GM21515 (cell line): ENCODE results near the gene VARS2.
"Not testable (repeated sequence)": the region's sequence is repeated elsewhere in the genome, so short reads cannot be mapped to it uniquely, and the experiment has no call there.

Experiments used
- ATAC-seq: cut with Tn5 transposase; IDR thresholded peaks from one replicate; pipeline ENCODE4 v1.9.1; 2021; ENCODE audit not compliant: unreplicated experiment

The VARS2 gene

DNA sequence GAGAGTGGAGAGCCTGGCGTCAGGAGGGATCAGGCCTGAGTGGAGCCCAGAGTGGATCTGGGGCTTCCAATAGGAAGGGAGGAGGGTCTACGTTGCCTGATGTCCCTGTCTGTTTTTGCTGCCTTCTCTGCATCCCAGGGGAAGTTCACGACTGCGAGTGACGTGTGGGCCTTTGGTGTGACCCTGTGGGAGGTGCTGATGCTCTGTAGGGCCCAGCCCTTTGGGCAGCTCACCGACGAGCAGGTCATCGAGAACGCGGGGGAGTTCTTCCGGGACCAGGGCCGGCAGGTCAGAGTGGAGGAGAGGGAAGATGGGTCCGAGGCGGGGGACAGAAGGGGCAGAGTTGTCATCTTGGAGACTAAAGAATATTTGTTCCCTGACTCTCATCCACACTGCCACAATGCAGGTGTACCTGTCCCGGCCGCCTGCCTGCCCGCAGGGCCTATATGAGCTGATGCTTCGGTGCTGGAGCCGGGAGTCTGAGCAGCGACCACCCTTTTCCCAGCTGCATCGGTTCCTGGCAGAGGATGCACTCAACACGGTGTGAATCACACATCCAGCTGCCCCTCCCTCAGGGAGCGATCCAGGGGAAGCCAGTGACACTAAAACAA, 15.2 kb upstream of the VARS2 start:
- ATAC-seq, result no peak

DNA sequence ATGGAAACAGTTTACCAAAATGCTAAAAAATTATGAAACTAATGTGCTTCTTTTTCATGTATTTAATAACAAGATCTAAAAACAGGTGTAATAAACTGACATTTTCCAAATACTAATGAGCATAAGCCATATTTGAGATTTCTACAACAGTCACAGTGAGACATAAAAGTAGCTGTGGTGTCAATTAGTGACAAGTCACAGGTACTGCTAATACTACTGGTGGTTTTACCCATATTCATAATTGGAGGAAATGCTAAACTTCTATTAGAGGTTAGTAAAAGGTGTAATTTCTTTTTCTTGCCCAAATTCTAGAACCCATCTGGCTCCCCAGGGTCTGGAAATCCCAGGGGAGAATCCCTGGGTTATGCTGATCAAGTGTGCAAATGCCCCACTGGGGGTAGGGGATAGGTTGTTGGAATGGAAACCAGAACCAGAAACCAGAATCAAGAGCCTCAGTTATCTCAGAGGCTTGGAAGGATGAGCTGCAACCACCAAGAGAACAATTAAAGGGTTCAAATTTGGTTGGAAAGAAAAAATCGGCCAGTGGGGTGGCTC, 13.1 kb upstream of the VARS2 start:
- ATAC-seq, result no peak

DNA sequence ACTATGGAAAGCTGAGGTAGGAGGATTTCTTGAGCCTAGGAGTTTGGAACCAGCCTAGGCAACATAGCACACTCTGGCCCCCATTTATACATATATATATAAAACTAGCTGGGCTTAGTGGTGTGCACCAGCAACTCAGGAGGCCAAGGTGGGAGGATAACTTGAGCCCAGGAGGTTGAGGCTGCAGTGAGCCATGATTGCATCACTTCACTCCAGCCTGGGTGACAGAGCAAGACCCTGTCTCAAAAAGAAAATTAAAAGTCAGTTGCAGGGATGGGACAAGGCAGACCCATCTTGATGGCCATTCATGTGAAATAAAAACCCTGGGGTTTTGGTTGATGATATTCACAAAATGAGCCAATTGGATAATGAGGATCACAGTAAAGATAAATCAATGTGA, 12.6 kb upstream of the VARS2 start:
- no peak for ATAC-seq

DNA sequence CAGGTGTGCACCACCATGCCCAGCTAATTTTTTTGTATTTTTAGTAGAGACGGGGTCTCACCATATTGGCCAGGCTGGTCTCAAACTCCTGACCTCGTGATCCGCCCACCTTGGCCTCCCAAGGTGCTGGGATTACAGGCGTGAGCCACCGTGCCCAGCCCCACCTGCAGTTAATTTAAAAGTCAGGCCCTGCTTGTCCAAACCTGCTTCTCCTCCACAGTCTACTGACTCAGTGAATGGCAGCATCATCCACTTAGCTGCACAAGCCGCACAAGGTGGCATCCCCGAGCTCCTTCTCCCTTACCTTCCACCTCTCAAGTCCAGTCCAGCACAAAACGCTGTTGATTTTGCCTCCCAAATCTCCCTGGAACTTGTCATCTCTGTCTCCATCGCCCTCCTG, 11.8 kb upstream of the VARS2 start:
- not testable (repeated sequence) for ATAC-seq

DNA sequence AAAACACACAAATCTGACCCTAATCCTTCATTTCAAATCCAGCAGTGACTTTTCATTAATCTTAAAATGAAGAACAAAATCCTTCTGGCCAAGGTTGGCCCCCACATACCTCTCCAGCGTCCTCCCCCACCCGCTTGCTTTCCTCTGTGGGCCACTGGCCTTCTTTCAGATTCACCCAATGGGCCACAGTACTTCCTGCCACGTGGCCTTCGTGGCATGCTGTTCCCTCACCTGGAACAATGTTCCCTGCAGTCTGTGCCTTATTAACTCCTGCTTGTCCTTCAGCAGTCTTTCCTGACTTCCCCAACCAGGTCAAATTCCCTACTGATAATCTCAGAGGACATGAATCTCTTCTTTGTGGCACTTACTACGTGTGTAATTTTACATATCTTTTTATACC, 11.3 kb upstream of the VARS2 start:
- no peak for ATAC-seq

DNA sequence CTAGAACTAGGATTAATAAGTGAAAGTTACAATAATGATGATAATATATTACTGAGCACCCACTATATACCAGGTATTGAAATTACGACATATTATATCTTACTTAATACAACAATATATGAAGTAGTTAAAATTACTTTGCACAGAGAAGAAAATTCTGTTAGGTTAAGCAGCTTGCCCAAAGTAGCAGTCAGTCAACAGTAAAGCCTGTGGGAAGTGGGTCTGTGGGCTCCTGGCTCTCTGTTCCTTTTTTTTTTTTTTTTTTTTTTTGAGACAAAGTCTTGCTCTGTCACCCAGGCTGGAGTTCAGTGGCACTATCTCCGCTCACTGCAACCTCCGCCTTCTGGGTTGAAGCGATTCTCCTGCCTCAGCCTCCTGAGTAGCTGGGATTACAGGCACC, 10.8 kb upstream of the VARS2 start:
- no peak for ATAC-seq

DNA sequence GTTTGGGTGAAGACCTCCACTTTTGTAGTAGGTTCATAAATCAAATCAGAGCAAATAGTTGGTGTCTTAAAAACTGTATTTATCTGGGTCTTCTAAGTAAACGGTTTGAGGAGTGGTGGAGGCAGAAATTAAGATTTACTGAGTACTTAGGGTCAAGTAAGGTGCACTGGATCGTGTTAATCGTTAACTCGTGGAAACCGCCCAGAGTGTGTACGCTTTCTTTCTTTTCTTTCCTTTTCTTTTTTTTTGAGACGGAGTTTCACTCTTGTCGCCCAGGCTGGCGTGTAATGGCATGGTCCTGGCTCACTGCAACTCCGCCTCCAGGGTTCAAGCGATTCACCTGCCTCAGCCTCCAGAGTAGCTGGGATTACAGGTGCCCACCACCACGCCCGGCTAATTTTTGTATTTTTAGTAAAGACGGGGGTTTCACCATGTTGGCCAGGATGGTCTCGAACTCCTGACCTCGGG, 6.7 kb upstream of the VARS2 start:
- ATAC-seq, result not testable (repeated sequence)

DNA sequence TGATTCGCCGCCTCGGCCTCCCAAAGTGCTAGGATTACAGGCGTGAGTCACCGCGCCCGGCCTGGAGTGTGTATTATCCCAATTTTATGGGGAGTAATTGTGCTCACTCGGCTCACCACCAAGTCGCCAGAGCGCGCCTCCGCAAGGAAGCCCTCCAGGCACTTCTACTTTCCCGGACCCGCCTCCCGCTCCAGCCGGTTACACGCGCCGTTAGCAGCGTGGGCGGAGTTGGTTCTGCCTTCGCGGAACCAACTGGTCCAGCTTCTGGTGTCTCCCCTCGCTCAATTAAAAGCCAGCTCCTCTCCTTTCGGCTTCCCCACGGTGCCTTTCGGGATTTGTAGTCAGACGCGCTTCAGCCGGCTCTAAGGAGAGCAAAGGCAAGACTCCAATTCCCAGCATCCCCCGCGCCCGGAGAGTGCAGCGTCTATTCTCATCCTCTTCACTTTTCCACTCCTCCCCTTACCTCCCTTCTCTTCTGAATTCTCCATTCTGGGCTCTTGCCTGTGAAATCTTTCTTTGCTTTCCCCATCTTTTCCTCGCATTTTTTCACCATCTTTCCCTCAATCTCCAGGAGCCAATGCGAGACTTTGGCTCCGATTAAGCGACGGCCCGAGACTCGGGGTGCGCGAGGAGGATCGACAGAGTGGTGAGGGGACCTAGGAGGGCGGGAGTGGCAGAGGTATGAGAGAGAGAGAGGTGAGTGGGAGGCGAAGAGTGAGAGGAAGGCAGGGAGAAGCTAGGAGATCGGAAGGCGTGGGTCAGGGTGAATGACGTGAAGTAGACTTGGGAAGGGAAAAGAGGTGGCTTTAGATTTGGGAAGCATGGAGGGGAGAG, 6.1 kb upstream of the VARS2 start, which contains the start of gene GTF2H4:
TSS of gene GTF2H4 (plus strand) at position 450 of the 834 bp plus-strand sequence.
- peak; percentile 87 for ATAC-seq

DNA sequence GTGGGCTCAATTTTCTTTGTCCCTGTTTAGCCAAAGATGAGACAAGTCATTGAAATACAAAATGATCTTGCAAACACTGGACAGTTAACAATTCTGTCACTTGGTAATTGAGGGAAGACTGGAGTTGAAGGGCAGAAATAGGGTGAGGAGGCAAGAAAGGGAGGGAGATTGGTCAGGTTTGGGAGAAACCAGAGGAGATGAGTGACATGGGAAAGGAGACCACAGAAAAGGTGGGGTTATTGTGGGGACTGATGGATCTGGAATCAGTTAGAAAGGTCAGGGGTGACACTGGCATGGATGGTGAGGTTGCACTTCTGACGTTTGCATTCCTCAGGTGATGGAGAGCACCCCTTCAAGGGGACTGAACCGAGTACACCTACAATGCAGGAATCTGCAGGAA, 5.3 kb upstream of the VARS2 start:
- ATAC-seq, result no peak

DNA sequence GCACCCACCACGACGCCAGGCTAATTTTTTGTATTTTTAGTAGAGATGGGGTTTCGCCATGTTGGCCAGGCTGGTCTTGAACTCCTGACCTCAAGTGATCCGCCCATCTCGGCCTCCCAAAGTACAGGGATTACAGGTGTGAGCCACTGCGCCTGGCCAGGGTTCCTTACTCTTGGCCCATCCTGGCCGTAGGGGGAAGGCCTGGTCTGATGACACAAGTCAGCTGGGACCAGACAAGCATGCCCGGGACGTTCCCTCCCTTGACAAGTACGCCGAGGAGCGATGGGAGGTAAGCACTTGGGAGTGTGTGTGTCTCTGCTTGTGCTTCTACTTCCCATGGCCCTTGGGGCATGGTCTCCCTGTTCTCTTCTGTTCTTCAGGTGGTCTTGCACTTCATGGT, 3.6 kb upstream of the VARS2 start:
- not testable (repeated sequence) for ATAC-seq

DNA sequence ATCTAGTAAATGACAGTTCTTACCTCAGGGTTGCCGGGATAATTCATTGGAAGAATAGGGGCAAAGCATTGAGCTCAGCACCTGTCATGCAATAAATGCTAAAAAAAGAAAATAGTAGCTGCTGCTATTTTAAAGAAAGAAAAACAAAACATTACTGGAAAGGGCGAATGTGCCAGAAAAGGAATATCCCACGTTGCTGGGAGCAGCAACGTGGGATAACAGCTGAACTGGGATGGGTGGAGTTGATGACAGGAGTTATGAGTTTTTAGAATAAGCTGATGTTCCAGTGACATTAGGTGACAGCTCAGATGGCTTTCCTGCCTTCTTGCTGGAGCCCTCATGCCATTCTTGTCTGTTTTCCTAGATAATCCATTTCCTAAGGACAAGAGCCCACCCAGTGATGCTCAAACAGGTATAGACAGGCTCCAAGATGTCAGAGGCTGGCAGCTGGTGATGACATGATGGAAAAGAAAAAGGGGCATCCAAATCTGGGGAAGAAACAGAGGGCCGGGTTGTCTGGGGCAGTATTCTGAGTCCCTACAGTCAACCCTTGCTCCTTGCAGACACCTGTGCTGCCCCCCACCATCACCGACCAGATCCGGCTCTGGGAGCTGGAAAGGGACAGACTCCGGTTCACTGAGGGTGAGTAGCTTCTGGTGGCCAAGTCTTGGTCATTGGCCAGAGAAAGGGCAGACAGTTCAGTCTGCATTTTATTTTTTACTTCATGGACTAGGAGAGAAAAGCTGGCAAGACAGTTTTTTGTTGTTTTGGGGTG, 1.1 kb upstream of the VARS2 start:
- ATAC-seq, result no peak

DNA sequence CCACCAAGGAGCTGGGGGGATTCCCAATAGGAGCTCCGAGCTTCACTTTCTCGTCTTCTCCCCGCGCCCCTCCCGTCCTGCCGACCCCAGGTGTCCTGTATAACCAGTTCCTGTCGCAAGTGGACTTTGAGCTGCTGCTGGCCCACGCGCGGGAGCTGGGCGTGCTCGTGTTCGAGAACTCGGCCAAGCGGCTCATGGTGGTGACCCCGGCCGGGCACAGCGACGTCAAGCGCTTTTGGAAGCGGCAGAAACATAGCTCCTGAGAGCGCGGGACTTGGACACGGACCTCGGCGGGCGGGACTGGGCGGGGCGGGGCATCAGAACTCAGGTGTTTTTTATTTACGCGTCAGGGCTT, 340 bp upstream of the VARS2 start:
- ATAC-seq, result peak; percentile 8

DNA sequence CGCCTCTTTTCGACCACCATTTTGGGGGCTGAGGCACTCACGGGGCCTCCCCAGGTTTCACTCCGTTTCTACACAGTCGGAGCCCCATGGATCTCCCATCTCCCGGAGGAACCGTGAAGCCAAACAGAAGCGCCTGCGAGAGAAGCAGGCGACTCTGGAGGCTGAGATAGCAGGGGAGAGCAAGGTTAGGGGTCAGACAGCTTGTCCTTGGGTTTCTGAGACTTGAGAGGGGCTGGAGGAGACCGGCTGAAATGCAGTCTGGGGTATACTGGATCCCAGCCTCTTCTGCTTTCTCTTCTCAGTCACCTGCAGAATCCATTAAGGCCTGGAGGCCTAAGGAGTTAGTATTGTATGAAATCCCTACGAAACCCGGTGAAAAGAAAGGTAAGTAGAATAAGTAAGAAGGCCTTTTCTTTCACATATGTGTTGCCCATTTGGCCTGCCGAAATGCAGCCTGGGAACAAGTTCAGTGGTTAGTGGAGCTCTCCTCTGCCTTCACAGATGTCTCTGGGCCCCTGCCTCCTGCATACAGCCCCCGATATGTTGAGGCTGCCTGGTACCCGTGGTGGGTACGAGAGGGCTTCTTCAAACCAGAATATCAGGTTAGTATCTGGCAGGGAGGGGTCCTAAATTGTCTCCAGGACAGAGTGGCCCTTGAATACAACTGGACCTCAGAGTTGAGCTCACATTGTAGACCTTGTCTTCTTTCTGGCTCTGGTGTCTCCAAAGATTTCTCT, 984 bp downstream of the VARS2 start:
- ATAC-seq, result no peak

DNA sequence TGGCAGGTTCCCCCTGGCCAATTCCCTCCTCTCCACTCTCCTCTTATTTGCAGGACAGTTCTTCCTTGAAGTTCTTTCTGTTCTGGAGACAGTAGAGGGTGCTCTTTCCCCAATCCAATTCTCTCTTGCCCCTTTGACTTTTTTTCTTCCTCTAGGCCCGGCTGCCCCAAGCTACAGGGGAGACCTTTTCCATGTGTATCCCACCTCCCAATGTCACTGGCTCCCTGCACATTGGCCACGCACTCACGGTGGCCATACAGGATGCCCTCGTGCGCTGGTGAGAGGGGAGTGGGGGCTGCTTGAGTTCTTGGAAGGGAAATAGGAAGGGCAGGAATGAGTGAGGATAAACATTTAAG, 1.5 kb downstream of the VARS2 start:
- ATAC-seq, result no peak

DNA sequence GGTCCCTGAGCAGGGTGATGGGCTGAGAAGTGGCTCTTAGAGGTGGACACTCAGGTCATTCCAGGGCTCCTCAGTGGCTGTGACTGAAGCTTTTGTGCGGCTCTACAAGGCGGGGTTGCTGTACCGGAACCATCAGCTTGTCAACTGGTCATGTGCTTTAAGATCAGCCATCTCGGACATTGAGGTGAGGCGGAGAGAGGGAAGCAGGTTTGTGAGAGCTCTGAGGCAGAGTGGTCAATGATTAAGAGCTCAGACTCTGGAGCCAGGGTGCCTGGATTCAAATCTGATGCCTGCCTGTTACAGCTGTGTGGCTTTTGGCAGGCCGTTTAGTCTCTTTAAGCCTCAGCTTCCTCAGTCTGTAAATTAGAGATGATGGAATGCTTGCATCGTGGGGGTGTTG, 3.0 kb downstream of the VARS2 start:
- no peak for ATAC-seq

DNA sequence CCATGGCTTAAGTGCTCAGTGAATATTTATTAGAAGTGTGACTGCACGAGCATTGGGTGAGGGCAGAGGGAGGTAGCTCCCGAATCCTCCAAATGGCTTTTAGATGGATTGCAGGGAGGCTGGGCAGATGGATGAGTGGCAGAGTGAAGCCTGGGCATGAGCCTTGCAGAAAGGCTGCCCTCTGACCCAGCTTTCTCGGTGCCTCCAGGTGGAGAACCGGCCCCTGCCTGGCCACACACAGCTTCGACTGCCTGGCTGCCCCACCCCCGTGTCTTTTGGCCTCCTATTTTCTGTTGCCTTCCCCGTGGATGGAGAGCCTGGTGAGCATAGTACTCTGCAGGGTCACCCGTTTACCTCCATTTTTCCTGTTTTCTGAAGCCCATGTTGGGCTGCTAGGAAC, 3.4 kb downstream of the VARS2 start:
- ATAC-seq, result no peak

DNA sequence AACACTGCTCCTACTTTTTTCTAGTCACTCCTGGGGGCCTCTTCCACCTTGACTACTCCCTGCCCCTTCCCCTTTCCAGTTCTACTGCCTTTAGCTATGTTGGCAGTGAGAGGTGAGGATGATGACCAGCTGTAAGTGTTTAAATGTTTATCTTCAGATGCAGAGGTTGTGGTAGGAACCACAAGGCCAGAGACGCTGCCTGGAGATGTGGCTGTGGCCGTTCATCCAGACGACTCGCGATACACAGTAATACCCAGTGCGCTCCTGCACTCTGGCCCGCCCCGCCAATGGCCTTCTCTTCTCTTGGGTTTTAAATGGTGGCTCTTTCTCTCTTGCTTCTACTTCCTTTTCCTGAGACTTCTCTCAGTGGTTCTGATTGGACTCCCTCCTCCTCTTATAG, 4.6 kb downstream of the VARS2 start:
- no peak for ATAC-seq

DNA sequence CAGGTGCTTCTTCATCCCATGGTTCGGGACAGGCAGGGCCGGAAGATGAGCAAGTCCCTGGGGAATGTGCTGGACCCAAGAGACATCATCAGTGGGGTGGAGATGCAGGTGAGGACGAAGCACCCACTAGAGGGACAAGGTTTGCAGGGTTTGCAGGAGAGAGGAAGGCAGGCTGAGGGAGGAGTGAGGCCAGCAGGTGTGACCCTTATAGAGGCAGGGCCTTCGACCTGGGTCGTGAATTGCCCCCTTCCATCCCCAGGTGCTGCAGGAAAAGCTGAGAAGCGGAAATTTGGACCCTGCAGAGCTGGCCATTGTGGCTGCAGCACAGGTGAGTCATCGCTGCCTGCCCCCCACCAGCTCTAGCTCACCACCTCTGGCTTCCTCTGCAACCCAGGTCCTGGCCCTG, 8.4 kb downstream of the VARS2 start:
- no peak for ATAC-seq

DNA sequence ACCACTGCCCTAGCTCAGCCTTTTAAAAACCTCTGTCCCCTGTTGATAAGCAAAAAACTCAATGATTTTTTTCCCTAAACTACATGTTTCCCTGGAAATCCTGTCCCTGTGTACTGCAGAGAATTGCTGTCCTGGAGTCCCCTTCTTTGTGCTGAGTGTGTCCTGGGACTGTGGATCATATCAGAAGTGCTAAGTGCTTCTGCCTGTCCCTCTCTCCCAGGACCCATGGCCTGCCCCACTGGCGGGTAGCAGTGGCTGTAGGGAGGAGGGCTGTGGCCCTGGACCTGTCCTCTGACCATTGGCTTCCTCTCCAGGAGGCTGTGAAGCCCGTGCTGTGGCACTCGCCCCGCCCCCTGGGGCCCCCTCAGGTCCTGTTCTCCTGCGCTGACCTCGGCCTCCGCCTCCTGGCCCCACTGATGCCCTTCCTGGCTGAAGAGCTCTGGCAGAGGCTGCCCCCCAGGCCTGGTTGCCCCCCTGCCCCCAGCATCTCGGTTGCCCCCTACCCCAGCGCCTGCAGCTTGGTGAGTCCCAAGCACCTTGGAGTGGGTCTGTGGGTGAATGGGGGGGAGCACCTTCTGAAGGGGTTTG, 10.1 kb downstream of the VARS2 start:
- not testable (repeated sequence) for ATAC-seq

DNA sequence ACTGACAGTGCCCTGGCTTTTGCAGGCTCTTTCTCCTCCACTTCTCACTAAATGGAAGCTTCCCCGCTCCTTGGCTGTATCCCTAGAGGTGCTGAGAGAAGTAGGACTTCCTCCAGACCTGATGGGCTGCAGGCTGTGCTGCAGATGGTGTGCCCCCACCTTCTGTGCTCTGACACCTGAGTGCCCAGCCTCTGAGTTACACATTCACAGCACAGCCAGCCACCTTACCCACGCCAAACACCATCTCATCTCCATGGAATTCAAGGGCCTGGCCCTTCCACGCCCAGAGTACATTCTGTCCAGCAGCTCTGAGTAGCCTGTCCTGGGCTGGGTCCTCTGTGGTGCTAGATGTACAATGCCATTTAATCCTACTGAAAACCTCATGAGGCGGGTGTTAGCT, 12.6 kb downstream of the VARS2 start:
- no peak for ATAC-seq

DNA sequence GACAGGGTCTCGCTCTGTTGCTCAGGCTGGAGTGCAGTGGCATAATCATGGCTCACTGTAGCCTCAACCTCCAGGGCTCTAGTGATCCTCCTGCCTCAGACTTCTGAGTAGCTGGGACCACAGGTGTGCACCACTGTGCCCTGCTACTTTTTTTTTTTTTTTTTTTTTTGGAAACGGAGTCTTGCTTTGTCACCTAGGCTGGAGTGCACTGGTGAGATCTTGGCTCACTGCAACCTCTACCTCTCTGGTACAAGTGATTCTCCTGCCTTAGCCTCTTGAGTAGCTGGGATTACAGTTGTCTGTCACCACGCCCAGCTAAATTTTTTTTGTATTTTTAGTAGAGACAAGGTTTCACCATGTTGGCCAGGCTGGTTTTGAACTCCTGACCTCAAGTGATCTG, 13.0 kb downstream of the VARS2 start:
- not testable (repeated sequence) for ATAC-seq
